Bronchial epithelial cell (primary cell): ENCODE data around the gene DHRS1. TPM values are rescaled to one million over a fixed set of nuclear protein-coding genes. Genes with fewer than 3 reads are reported as not detected.
A peak's percentile ranks its signal among the peaks of the same experiment; 100 is the strongest.

Experiments used
- DNase-seq: peaks from one replicate; pipeline ENCODE4 v3.0.0-alpha.2; 2010; ENCODE audit warnings: low read depth
- FAIRE-seq: peaks from 2 replicates; lab custom pipeline; 2011; peaks lifted over from hg19 to GRCh38; lab: Jason Lieb, UNC
- H3K27me3 ChIP-seq: 2 replicates; pipeline ENCODE4 v1.5.1; 2011; ENCODE audit warnings: low read length; ENCODE audit not compliant: control insufficient read depth, insufficient read depth
- H3K36me3 ChIP-seq: 2 replicates; pipeline ENCODE4 v1.5.1; 2011; ENCODE audit warnings: low read length; ENCODE audit not compliant: control insufficient read depth, insufficient read depth
- H3K4me3 ChIP-seq: 2 replicates; pipeline ENCODE4 v1.5.1; 2011; ENCODE audit warnings: mild to moderate bottlenecking, low read depth, low read length, control low read depth
- CTCF ChIP-seq: IDR thresholded peaks from 2 replicates; pipeline ENCODE4 v1.5.1; 2011; ENCODE audit warnings: mild to moderate bottlenecking, moderate library complexity, low read length, control low read depth, inconsistent platforms; ENCODE audit not compliant: insufficient read depth, severe bottlenecking
- total RNA-seq: library from RNA; depleted of rRNA; stranded (reverse); fragments of >200 nt; gene quantifications from 2 replicates; pipeline ENCODE4 v1.2.1, GENCODE V29; 2014

Gene DHRS1
- total RNA-seq, 1 donor from 2014 or later: 16.6 TPM

- DNase-seq: no peak
- Histone ChIP-seq H3K4me3 (no peak overlapping the region), H3K27me3 (no peaks in the 10 kb centered on the region), H3K36me3 (peaks cover 25% of the 10 kb centered on the region)
- FAIRE-seq: peak; percentile 28
- no peak for TF ChIP-seq CTCF
These were observed 9.0 kb upstream of the DHRS1 start for GRCh38 chr14:24308342-24309124.

DNA sequence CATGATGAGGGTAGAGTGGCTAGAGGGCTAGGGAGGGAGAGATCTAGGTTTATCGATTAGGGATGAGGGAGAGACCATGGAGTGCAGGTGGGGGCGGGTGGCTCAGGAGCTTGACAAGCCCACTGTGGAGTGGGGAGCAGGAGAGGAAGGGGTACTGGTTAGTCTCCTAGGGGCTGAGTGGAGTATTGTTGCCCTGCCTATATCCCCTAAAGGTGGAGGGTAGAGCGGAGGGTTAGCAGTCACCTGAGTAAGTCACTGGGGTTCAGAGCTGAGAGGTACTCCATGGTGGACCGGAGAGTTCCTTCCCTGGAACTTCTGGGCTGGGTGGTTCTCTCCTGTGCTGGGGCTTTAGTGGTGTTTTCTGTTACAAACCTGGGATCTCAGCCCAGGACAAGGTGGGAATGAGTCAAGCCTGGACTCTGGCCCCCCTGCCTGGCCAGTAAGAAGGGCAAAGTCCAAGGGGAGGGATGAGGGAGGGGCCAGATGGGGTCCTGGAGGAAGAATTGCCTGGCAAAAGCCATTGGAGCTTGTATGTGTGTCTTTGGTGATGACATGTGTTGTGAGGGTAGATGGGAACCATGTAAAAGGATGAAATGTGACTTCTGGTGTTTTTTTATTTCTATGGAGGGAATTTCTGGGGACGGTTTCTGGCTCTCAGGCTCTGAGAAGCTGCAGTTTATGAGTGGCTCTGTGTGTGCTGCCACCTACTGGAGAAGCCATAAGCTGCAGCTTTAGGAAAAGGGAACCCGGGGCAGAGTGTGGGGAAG lies 8.2 kb upstream of the DHRS1 start, which contains the start of gene CIDEB:
CIDEB (minus strand) TSS at position 403 of the 767 bp plus-strand sequence; CDS start at position 284, 119 bp downstream.
- FAIRE-seq (no peak), DNase-seq (peak; percentile 40)
- Histone ChIP-seq H3K4me3 (no peak within 1 kb of the TSS), H3K36me3 (peaks cover 24% of the 10 kb centered on the region), H3K27me3 (no peaks in the 10 kb centered on the region)
- peak; percentile 90 for TF ChIP-seq CTCF

DNA sequence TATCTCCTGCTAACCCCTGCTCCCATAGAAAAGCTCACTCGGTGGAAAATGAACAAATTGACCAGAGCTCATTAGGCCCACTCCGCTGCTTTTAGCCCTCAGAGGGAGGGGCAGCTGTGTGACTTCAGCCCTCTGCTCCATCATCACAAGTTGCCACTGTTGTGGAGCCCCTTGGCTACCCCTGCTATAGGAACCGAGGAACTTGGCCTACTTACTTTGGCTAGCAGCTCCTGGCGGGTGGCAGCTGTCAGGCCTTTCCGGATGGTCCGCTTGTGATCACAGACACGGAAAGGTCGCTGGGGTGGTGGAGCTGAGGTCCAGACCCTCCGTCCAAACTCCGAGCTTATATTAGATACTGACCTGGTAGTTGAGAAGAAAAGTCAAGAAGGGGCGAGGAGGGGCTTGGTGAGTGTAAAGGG lies 7.6 kb upstream of the DHRS1 start:
- TF ChIP-seq CTCF: no peak
- no peak for FAIRE-seq
- peaks cover 29% of the 10 kb centered on the region for H3K36me3 ChIP-seq

GRCh38 chr14:24304019-24304387 lies 4.4 kb upstream of the DHRS1 start:
- Histone ChIP-seq H3K36me3 (peaks cover 33% of the 10 kb centered on the region), H3K4me3 (no peak overlapping the region), H3K27me3 (no peaks in the 10 kb centered on the region)
- no peak for TF ChIP-seq CTCF
- FAIRE-seq (no peak), DNase-seq (no peak)

More for the DNA sequence above, 7.6 kb upstream of the DHRS1 start:
- Histone ChIP-seq H3K4me3 (no peak overlapping the region), H3K27me3 (no peaks in the 10 kb centered on the region)
- DNase-seq: no peak

DNA sequence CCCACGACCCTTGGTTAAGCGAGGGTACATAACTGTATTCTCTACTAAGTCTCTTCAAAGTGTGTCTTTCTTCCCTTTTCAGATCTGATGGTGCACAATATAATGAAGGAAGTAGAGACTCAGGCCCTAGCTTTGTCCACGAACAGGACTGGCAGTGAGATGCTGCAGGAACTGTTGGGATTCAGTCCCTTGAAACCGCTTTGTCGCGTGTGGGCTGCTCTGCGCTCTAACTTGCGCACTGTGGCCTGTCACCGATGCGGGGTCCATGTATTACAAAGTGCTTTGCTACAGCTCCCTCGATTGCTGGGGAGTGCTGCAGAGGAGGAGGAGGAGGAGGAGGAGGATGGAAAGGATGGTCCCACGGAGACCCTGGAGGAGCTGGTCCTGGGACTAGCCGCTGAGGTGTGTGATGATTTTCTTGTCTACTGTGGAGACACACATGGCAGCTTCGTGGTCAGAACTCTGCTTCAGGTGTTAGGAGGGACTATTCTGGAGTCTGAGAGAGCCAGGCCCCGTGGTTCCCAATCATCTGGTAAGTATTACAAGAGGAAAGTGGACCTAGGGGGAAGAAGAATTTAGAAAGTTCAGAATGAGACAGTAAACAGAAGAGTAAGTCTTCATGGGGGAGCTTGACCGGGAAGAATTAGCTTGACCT lies 873 bp upstream of the DHRS1 start:
- no peak for DNase-seq
- Histone ChIP-seq H3K4me3 (peak overlapping the region; percentile 73), H3K27me3 (no peaks in the 10 kb centered on the region), H3K36me3 (peaks cover 33% of the 10 kb centered on the region)
- TF ChIP-seq CTCF: no peak
- no peak for FAIRE-seq
